Measurements from ENCODE around the gene ITPR1.

- no peak for TF ChIP-seq POLR2A (IDR thresholded peaks at IDR 0.05)
- TF ChIP-seq, protein P1, sequence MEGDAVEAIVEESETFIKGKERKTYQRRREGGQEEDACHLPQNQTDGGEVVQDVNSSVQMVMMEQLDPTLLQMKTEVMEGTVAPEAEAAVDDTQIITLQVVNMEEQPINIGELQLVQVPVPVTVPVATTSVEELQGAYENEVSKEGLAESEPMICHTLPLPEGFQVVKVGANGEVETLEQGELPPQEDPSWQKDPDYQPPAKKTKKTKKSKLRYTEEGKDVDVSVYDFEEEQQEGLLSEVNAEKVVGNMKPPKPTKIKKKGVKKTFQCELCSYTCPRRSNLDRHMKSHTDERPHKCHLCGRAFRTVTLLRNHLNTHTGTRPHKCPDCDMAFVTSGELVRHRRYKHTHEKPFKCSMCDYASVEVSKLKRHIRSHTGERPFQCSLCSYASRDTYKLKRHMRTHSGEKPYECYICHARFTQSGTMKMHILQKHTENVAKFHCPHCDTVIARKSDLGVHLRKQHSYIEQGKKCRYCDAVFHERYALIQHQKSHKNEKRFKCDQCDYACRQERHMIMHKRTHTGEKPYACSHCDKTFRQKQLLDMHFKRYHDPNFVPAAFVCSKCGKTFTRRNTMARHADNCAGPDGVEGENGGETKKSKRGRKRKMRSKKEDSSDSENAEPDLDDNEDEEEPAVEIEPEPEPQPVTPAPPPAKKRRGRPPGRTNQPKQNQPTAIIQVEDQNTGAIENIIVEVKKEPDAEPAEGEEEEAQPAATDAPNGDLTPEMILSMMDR (IDR thresholded peaks at IDR 0.05) = no peak
These were observed 215.1 kb downstream of the ITPR1 start for GRCh38 chr3:4708230-4708629.
